HCT116 (cell line): ENCODE results near the gene OLIG3. TPM values are rescaled to one million over a fixed set of nuclear protein-coding genes. Genes with fewer than 3 reads are reported as not detected.

Experiments
- ATAC-seq: fragments of 200-7000 bp; cut with Tn5 transposase; 2 replicates; pipeline ENCODE4 v1.9.1; 2020; ENCODE audit warnings: mild to moderate bottlenecking, moderate library complexity
- BruUV-seq: library from RNA; stranded (reverse); fragments of 400-500 nt; replicated peaks from 2 replicates; lab custom pipeline; 2021; lab: Mats Ljungman, UMichigan
- CTCF ChIA-PET: fragments of 300-600 bp; sonication (Branson Sonifier 250); formaldehyde crosslinking; loops from one replicate; lab custom pipeline; 2021; ENCODE audit warnings: antibody characterized with exemption; lab: Charles Lee
- POLR2A ChIA-PET: fragments of 300-600, 350-600 bp; sonication (Branson Sonifier 250); formaldehyde crosslinking; loops from one replicate; lab custom pipeline; 2021; ENCODE audit warnings: antibody characterized with exemption; lab: Charles Lee
- RAD21 ChIA-PET, 2 experiments: fragments of 300-600 bp; sonication (Branson Sonifier 250); formaldehyde crosslinking; loops; one replicate each; lab custom pipeline; 2023; ENCODE audit warnings: low total read pairs in 2 of 2; ENCODE audit not compliant: uncharacterized antibody in 2 of 2, unreplicated experiment in 2 of 2, low non-redundant PET in 1 of 2; lab: Charles Lee
- DNase-seq: peaks from one replicate; pipeline ENCODE4 v3.0.0-alpha.2; 2010; ENCODE audit warnings: low read depth, low spot score
- H2AFZ ChIP-seq: fragments of 200-600 bp; shearing (Covaris generic), sonication (generic); 2 replicates; pipeline ENCODE4 v1.6.1; 2017; ENCODE audit warnings: low read depth, mixed run types, mixed read lengths, antibody characterized with exemption, low read length; ENCODE audit not compliant: poor library complexity, severe bottlenecking
- H3K27ac ChIP-seq: 2 replicates; pipeline ENCODE4 v1.5.1; 2012; ENCODE audit warnings: low read depth, low read length
- H3K27me3 ChIP-seq: fragments of 200-600 bp; sonication (generic); 2 replicates; pipeline ENCODE4 v1.6.1; 2016; ENCODE audit warnings: mixed run types, low read length, mixed read lengths; ENCODE audit not compliant: insufficient read depth
- H3K36me3 ChIP-seq, 2 experiments: fragments of 200-500 bp in 1 of 2; fragments of 200-600 bp in 1 of 2; sonication (Bioruptor generic) in 1 of 2; sonication (generic) in 1 of 2; 2 replicates each; pipeline versions ENCODE4 v1.5.1 to v1.6.1; 2014 to 2016; ENCODE audit warnings: low read length in 2 of 2, inconsistent platforms in 1 of 2, mixed read lengths in 1 of 2, mixed run types in 1 of 2; ENCODE audit not compliant: insufficient read depth in 2 of 2, control insufficient read depth in 1 of 2
- H3K4me1 ChIP-seq, 2 experiments: fragments of 200-600 bp in 1 of 2; sonication (generic) in 1 of 2; 2 replicates each; pipeline versions ENCODE4 v1.5.1 to v1.6.1; 2012 to 2017; ENCODE audit warnings: low read length in 2 of 2, inconsistent platforms in 1 of 2, mild to moderate bottlenecking in 1 of 2, mixed read lengths in 1 of 2, mixed run types in 1 of 2, moderate library complexity in 1 of 2; ENCODE audit not compliant: insufficient read depth in 2 of 2, control insufficient read depth in 1 of 2
- H3K4me2 ChIP-seq: fragments of 200-600 bp; sonication (generic); 2 replicates; pipeline ENCODE4 v1.6.1; 2017; ENCODE audit warnings: mixed run types, low read length, mixed read lengths
- H3K4me3 ChIP-seq, 2 experiments: fragments of 200-600 bp in 1 of 2; sonication (generic) in 1 of 2; replicated peaks in 1 of 2; 2 replicates each; pipeline ENCODE4 v1.5.1; 2011 to 2016; ENCODE audit warnings: low read length in 2 of 2, control low read depth in 1 of 2, low read depth in 1 of 2, mild to moderate bottlenecking in 1 of 2, mixed read lengths in 1 of 2, mixed run types in 1 of 2
- H3K79me2 ChIP-seq: fragments of 200-600 bp; sonication (generic); 2 replicates; pipeline ENCODE4 v1.6.1; 2017; ENCODE audit warnings: mild to moderate bottlenecking, mixed run types, low read length, moderate library complexity, mixed read lengths; ENCODE audit not compliant: insufficient read depth
- H3K9ac ChIP-seq: fragments of 200-600 bp; sonication (generic); 2 replicates; pipeline ENCODE4 v1.6.1; 2016; ENCODE audit warnings: low read length, mixed read lengths
- H3K9me2 ChIP-seq: fragments of 200-600 bp; sonication (generic), shearing (Covaris generic); 2 replicates; pipeline ENCODE4 v1.6.1; 2017; ENCODE audit warnings: mixed run types, mild to moderate bottlenecking, moderate library complexity; ENCODE audit not compliant: insufficient read depth
- H3K9me3 ChIP-seq, 2 experiments: fragments of 200-500 bp in 1 of 2; fragments of 200-600 bp in 1 of 2; sonication (Bioruptor generic) in 1 of 2; sonication (generic) in 1 of 2; 2 replicates each; pipeline ENCODE4 v1.6.1; 2014 to 2017; ENCODE audit warnings: low read length in 2 of 2, mixed read lengths in 2 of 2, inconsistent platforms in 1 of 2, low read depth in 1 of 2, mild to moderate bottlenecking in 1 of 2, mixed run types in 1 of 2, moderate library complexity in 1 of 2; ENCODE audit not compliant: control insufficient read depth in 1 of 2, insufficient read depth in 1 of 2
- H4K20me1 ChIP-seq: fragments of 200-600 bp; sonication (generic), shearing (Covaris generic); 2 replicates; pipeline ENCODE4 v1.6.1; 2017; ENCODE audit warnings: mixed run types, mild to moderate bottlenecking, moderate library complexity; ENCODE audit not compliant: insufficient read depth
- ATF3 ChIP-seq: IDR thresholded peaks from 2 replicates; pipeline ENCODE4 v1.6.1; 2012
- CBX3 ChIP-seq: IDR thresholded peaks from 2 replicates; pipeline ENCODE4 v1.6.1; 2012; ENCODE audit warnings: low read depth
- CTCF ChIP-seq, 3 experiments: fragments of 200-600 bp in 1 of 3; sonication (generic) in 1 of 3; IDR thresholded peaks in 2 of 3; conservative IDR thresholded peaks in 1 of 3; 2 replicates each; pipeline ENCODE4 v1.5.1; 2012 to 2017; ENCODE audit warnings: low read depth in 2 of 3, low read length in 2 of 3, antibody characterized with exemption in 1 of 3, borderline replicate concordance in 1 of 3, control low read depth in 1 of 3, mild to moderate bottlenecking in 1 of 3, mixed read lengths in 1 of 3, mixed run types in 1 of 3, moderate library complexity in 1 of 3; ENCODE audit not compliant: insufficient read depth in 1 of 3
- EGR1 ChIP-seq: IDR thresholded peaks from 2 replicates; pipeline ENCODE4 v1.6.1; 2012; ENCODE audit warnings: low read depth
- ELF1 ChIP-seq: IDR thresholded peaks from 2 replicates; pipeline ENCODE4 v1.6.1; 2012; ENCODE audit warnings: low read depth, borderline replicate concordance
- FOSL1 ChIP-seq: IDR thresholded peaks from 2 replicates; pipeline ENCODE4 v1.6.1; 2012; ENCODE audit warnings: low read depth
- POLR2A ChIP-seq: IDR thresholded peaks from 2 replicates; pipeline ENCODE4 v1.7.0; 2011; ENCODE audit warnings: borderline replicate concordance; ENCODE audit not compliant: insufficient read depth, insufficient read length; ENCODE audit errors: extremely low read depth
- RAD21 ChIP-seq: IDR thresholded peaks from 2 replicates; pipeline ENCODE4 v1.6.1; 2012; ENCODE audit warnings: low read depth, mild to moderate bottlenecking
- SP1 ChIP-seq: IDR thresholded peaks from 2 replicates; pipeline ENCODE4 v1.6.1; 2012; ENCODE audit warnings: low read depth
- TCF7L2 ChIP-seq: IDR thresholded peaks from 2 replicates; pipeline ENCODE4 v1.7.0; 2011; ENCODE audit warnings: borderline replicate concordance, inconsistent platforms; ENCODE audit not compliant: insufficient read depth, insufficient read length; ENCODE audit errors: extremely low read depth
- YY1 ChIP-seq: IDR thresholded peaks from 2 replicates; pipeline ENCODE4 v1.6.1; 2011; ENCODE audit warnings: low read length, low read depth, moderate library complexity, mild to moderate bottlenecking; ENCODE audit not compliant: insufficient replicate concordance; ENCODE audit errors: extremely low read depth
- ZBTB33 ChIP-seq: IDR thresholded peaks from 2 replicates; pipeline ENCODE4 v1.6.1; 2011; ENCODE audit warnings: mild to moderate bottlenecking, low read length, moderate library complexity; ENCODE audit not compliant: insufficient replicate concordance; ENCODE audit errors: extremely low read depth
- ZFX ChIP-seq: fragments of 450-650 bp; IDR thresholded peaks from 2 replicates; pipeline ENCODE4 v1.6.1; 2017
- intact Hi-C: fragments of 100-400 bp; cut with micrococcal nuclease; formaldehyde crosslinking; loops from 2 replicates; pipeline ENCODE4 v1.10.0; 2022
- total RNA-seq: library from RNA; stranded (reverse); gene quantifications from one replicate; pipeline ENCODE4 v1.2.1, GENCODE V29; 2021; ENCODE audit not compliant: unreplicated experiment

The OLIG3 gene
- total RNA-seq, 1 experiment from 2014 or later = not detected

- Histone ChIP-seq H2AFZ (no peak overlapping the region), H3K9me2 (no peaks in the 10 kb centered on the region), H3K79me2 (no peaks in the 10 kb centered on the region), H3K9me3 (no peaks in the 10 kb centered on the region), H3K36me3 (no peaks in the 10 kb centered on the region), H3K9ac (no peak overlapping the region), H3K27ac (no peak overlapping the region), H3K4me1 (no peaks in the 10 kb centered on the region), H4K20me1 (no peaks in the 10 kb centered on the region), H3K4me3 (no peak overlapping the region), H3K27me3 (peaks cover 4% of the 10 kb centered on the region; the same call in 1 of the 2 replicates), H3K4me2 (no peak overlapping the region)
- DNase-seq = no peak
- CTCF ChIA-PET = no interaction called here
- no TSS peak for BruUV-seq
- ATAC-seq = no peak
- POLR2A ChIA-PET = no interaction called here
- intact Hi-C loops = no loop called here
- RAD21 ChIA-PET = no interaction called here
- no peak for TF ChIP-seq ZFX
Measured at GRCh38 chr6:137493218-137494038, 766 bp downstream of the OLIG3 start.

GRCh38 chr6:137492289-137493217, 1.6 kb downstream of the OLIG3 start:
- Histone ChIP-seq H3K4me1 (no peaks in the 10 kb centered on the region), H3K27me3 (peaks cover 4% of the 10 kb centered on the region; the same call in 1 of the 2 replicates), H3K36me3 (no peaks in the 10 kb centered on the region), H3K4me3 (no peak overlapping the region), H4K20me1 (no peaks in the 10 kb centered on the region), H3K9ac (no peak overlapping the region), H3K27ac (no peak overlapping the region), H3K4me2 (no peak overlapping the region), H3K9me3 (no peaks in the 10 kb centered on the region), H3K79me2 (no peaks in the 10 kb centered on the region), H3K9me2 (no peaks in the 10 kb centered on the region), H2AFZ (no peak overlapping the region)
- CTCF ChIA-PET = no interaction called here
- POLR2A ChIA-PET = no interaction called here
- RAD21 ChIA-PET = no interaction called here
- intact Hi-C loops = no loop called here
- no peak for ATAC-seq
- TF ChIP-seq ATF3 (no peak), EGR1 (no peak), FOSL1 (no peak), POLR2A (no peak), YY1 (no peak), CBX3 (no peak), TCF7L2 (no peak), ELF1 (no peak), CTCF (IDR thresholded peaks at IDR 0.05 in 2 of 3, conservative IDR thresholded peaks at IDR 0.05 in 1 of 3; ENCODE audit: borderline replicate concordance in 1 of 3, insufficient read depth in 1 of 3, low read depth in 2 of 3, low read length in 2 of 3) (no peak), ZBTB33 (no peak), RAD21 (no peak), SP1 (no peak)
- BruUV-seq = no TSS peak
- DNase-seq = no peak
